ENCODE measurements around the gene C3. TPM values are rescaled to one million over a fixed set of nuclear protein-coding genes. Genes with fewer than 3 reads are reported as not detected.
A peak's percentile ranks its signal among the peaks of the same experiment; 100 is the strongest.
"Not testable (repeated sequence)": the region's sequence is repeated elsewhere in the genome, so short reads cannot be mapped to it uniquely, and the experiment has no call there.

Gene C3
- total and polyA plus RNA-seq, 8 donors = 67.7 to 3,753 (median 596) TPM

DNA sequence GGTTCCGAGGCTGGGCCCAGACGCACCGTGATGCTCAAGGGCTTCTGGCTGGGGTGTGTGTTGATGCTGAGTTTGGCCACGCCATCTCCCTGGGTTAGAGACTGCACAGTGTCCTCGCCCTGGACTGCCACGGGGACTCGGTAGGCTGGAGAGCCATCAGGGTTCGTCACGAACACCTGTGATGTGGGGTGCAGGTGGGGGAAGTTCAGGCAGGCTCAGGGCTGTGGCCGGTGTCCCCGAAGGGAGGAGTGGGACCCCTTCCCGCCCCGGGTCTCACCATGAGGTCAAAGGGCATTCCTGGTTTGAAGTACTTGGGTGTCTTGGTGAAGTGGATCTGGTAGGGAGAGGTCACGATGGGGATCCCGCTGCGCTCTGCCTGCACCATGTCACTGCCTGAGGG is 8.2 kb downstream of the C3 start:
- H3K27ac ChIP-seq = no peak overlapping the region
- H3K9me3 ChIP-seq = no peaks in the 10 kb centered on the region
- no peaks in the 10 kb centered on the region for H3K4me1 ChIP-seq
- TF ChIP-seq, protein P1, sequence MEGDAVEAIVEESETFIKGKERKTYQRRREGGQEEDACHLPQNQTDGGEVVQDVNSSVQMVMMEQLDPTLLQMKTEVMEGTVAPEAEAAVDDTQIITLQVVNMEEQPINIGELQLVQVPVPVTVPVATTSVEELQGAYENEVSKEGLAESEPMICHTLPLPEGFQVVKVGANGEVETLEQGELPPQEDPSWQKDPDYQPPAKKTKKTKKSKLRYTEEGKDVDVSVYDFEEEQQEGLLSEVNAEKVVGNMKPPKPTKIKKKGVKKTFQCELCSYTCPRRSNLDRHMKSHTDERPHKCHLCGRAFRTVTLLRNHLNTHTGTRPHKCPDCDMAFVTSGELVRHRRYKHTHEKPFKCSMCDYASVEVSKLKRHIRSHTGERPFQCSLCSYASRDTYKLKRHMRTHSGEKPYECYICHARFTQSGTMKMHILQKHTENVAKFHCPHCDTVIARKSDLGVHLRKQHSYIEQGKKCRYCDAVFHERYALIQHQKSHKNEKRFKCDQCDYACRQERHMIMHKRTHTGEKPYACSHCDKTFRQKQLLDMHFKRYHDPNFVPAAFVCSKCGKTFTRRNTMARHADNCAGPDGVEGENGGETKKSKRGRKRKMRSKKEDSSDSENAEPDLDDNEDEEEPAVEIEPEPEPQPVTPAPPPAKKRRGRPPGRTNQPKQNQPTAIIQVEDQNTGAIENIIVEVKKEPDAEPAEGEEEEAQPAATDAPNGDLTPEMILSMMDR (IDR thresholded peaks at IDR 0.05) = no peak
- H3K36me3 ChIP-seq = peaks cover 0 to 3% (median 0%) of the 10 kb centered on the region in 3 donors
- no peak for ATAC-seq
- H3K27me3 ChIP-seq = no peaks in the 10 kb centered on the region
- 84 to 91% methylated on average over 16 of the region's 16 CpGs for WGBS, 2 donors
- DNase-seq = no peak
- no peak overlapping the region for H3K4me3 ChIP-seq
- no peak for FAIRE-seq
- intact Hi-C loops (cut with DNase I) = no loop called here

DNA sequence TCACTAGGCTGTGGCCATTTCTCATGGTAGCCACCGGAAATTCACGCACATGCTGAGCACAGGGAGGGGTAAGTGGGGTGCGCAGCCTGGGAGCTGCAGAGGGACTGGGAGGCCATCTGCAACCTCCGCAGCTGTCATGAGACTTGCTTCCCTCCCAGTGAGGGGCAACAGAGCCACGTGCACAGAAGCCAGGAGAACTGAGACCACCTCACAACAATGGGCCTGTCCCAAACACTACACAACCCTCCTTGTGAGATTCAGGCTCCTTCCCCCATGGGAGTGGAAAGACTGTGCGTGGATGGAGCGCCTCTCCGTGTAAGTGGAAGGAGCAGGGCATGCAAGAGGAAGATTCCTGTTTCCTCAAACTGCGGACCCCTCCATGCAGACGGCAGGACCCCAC is 8.8 kb downstream of the C3 start:
- no peak overlapping the region for H3K27ac ChIP-seq
- FAIRE-seq (no peak), DNase-seq (no peak), ATAC-seq (no peak)
- no peaks in the 10 kb centered on the region for H3K4me1 ChIP-seq
- 81 to 88% methylated on average over 10 of the region's 10 CpGs for WGBS, 2 donors
- TF ChIP-seq, protein P1 (IDR thresholded peaks at IDR 0.05) = no peak
- H3K36me3 ChIP-seq = peaks cover 0 to 3% (median 0%) of the 10 kb centered on the region in 3 donors
- no peak overlapping the region for H3K4me3 ChIP-seq
- no peaks in the 10 kb centered on the region for H3K9me3 ChIP-seq
- intact Hi-C loops (cut with DNase I) = no loop called here
- H3K27me3 ChIP-seq = no peaks in the 10 kb centered on the region

DNA sequence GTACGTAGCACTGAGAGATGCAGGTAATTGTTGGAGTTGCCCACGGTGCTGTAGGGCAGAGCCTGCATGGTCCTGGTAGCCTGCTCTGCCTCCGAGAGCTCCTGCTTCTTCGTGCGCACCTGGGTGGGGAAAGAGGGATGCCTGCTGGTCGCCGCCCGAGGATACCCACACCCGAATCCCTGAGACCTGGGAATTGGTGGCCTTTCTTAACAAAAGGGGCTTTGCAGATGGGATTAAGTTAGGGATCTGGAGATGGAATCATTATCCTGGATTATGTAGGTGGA is 9.4 kb downstream of the C3 start:
- intact Hi-C loops (cut with DNase I) = no loop called here
- ATAC-seq = no peak
- 59 to 76% methylated on average over 9 of the region's 9 CpGs for WGBS, 2 donors
- DNase-seq = no peak
- Histone ChIP-seq H3K4me1 (no peaks in the 10 kb centered on the region), H3K27me3 (no peaks in the 10 kb centered on the region), H3K36me3 (peaks cover 0 to 3% (median 0%) of the 10 kb centered on the region in 3 donors), H3K4me3 (no peak overlapping the region), H3K27ac (no peak overlapping the region), H3K9me3 (no peaks in the 10 kb centered on the region)
- FAIRE-seq = no peak
- TF ChIP-seq, protein P1 (IDR thresholded peaks at IDR 0.05) = no peak

DNA sequence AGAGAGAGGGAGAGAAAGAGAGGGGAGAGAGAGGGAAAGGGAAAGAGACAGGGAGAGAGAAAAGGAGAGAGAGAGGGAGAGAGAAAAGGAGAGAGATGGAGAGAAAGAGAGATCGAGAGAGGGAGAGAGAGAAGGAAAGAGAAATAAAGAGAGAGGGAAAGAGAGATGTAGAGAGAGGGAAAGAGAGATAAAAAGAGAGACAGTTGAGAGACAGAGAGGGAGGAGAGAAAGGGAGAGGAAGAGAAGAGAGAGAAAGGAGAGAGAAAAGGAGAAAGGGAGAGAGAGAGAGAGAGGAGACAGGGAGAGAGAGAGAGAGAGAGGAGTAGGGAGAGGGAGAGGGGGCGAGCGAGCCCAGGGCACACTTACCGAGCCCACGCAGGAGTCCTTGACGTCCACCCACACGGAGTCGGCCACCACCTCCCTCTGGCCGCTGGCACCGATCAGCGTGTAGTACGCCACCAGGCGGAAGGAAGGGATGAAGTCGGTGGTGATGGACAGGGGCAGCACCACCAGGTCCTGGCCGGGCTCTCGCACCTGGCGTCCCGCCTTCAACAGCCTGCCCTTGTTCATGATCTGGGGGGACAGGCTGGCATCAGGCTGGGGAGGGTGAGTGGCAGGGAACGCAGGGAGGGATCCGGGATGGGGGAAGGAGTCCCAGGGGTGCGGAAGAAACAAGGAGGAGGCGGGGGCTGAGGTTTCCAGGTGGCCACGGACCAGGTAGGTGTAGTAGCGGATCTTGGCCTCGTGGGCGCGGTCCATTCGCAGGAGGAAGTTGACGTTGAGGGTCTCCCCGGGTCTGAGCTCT is 10.0 kb downstream of the C3 start:
- H3K4me3 ChIP-seq = no peak overlapping the region
- TF ChIP-seq, protein P1 (IDR thresholded peaks at IDR 0.05) = no peak
- no peak for DNase-seq
- no peaks in the 10 kb centered on the region for H3K27me3 ChIP-seq
- H3K4me1 ChIP-seq = no peaks in the 10 kb centered on the region
- no peak for FAIRE-seq
- no peak overlapping the region for H3K27ac ChIP-seq
- intact Hi-C loops (cut with DNase I) = no loop called here
- peak in 1 of 4 donors; percentile 28 for ATAC-seq
- no peaks in the 10 kb centered on the region for H3K9me3 ChIP-seq
- peaks cover 0 to 3% (median 0%) of the 10 kb centered on the region in 3 donors for H3K36me3 ChIP-seq
- WGBS, 2 donors = 39 to 51% methylated on average over 30 of the region's 30 CpGs

DNA sequence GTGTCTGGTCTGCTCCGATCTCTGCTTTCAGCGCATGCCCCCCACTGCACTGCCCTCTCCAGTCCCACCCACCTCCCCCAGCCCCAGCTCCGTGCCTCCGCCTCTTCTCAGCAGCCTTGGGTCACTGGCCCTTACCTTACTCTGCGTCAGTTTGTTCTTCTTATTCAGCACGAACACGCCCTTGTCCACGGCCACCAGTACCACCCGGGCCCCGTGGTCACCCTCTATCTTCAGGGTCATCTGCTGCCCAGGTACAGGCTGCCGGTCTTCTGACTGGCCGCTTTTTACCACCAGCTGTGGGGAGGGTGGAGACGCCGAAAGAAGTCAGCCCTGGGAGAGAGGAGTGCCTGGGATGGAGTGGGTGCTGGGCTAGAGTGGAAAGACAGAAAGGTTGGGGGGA is 10.9 kb downstream of the C3 start:
- ATAC-seq = no peak
- no peak for FAIRE-seq
- no peak overlapping the region for H3K27ac ChIP-seq
- no peak overlapping the region for H3K4me3 ChIP-seq
- peaks cover 0 to 3% (median 0%) of the 10 kb centered on the region in 3 donors for H3K36me3 ChIP-seq
- H3K27me3 ChIP-seq = no peaks in the 10 kb centered on the region
- intact Hi-C loops (cut with DNase I) = no loop called here
- H3K9me3 ChIP-seq = no peaks in the 10 kb centered on the region
- TF ChIP-seq, protein P1 (IDR thresholded peaks at IDR 0.05) = no peak
- WGBS, 2 donors = 53 to 65% methylated on average over 14 of the region's 14 CpGs
- DNase-seq = no peak
- no peaks in the 10 kb centered on the region for H3K4me1 ChIP-seq

DNA sequence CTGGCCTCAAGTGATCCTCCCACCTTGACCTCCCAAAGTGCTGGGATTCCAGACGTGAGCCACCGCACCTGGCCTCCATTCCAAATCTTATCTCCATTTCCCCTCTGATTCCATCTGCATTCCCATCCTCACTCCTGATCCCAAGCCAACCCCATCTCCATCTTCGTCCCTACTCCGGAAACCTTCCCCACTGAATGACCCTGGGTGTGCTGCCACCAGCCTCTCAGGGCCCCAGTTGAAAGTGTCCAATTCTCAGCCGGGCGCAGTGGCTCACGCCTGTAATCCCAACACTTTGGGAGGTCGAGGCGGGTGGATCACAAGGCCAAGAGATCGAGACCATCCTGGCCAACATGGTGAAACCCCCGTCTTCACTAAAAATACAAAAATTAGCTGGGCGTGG is 11.5 kb downstream of the C3 start:
- H3K27me3 ChIP-seq; H3K4me3 ChIP-seq; intact Hi-C loops (cut with DNase I); H3K36me3 ChIP-seq; ATAC-seq; FAIRE-seq; H3K4me1 ChIP-seq; H3K9me3 ChIP-seq; DNase-seq; H3K27ac ChIP-seq: not testable (repeated sequence)
- whole genome bisulfite sequencing, 2 donors = 71 to 84% methylated on average over 12 of the region's 12 CpGs

Measured in pancreas (tissue), 10 donors.